Smooth muscle cell (in vitro differentiated cells): ENCODE results near the gene SH3BP5L. TPM values are rescaled to one million over a fixed set of nuclear protein-coding genes. Genes with fewer than 3 reads are reported as not detected.
"Not testable (repeated sequence)": the region's sequence is repeated elsewhere in the genome, so short reads cannot be mapped to it uniquely, and the experiment has no call there.

Experiments
- DNase-seq: peaks from one replicate; lab custom pipeline; 2025; ENCODE audit not compliant: unreplicated experiment; lab: John Stamatoyannopoulos, UW
- H2AFZ ChIP-seq: fragments of 200-600 bp; sonication (generic); 2 replicates; pipeline ENCODE4 v1.6.0; 2016; ENCODE audit warnings: antibody characterized with exemption, low read depth, mild to moderate bottlenecking
- H3F3A ChIP-seq: fragments of 200-600 bp; sonication (generic); 2 replicates; pipeline ENCODE4 v1.6.0; 2017; ENCODE audit warnings: antibody characterized with exemption, low read depth
- H3K27ac ChIP-seq: fragments of 200-600 bp; sonication (generic); 2 replicates; pipeline ENCODE4 v1.5.1; 2016; ENCODE audit warnings: low read depth, mild to moderate bottlenecking
- H3K27me3 ChIP-seq: fragments of 200-600 bp; sonication (generic); 2 replicates; pipeline ENCODE4 v1.6.1; 2016; ENCODE audit warnings: low read depth, mild to moderate bottlenecking
- H3K36me3 ChIP-seq: fragments of 200-600 bp; sonication (generic); 2 replicates; pipeline ENCODE4 v1.5.1; 2016; ENCODE audit warnings: low read depth
- H3K4me1 ChIP-seq: fragments of 200-600 bp; sonication (generic); 2 replicates; pipeline ENCODE4 v1.5.1; 2016; ENCODE audit warnings: low read depth
- H3K4me2 ChIP-seq: fragments of 200-600 bp; sonication (generic); 2 replicates; pipeline ENCODE4 v1.6.0; 2016; ENCODE audit warnings: mild to moderate bottlenecking
- H3K4me3 ChIP-seq: fragments of 200-600 bp; sonication (generic); 2 replicates; pipeline ENCODE4 v1.5.1; 2016; ENCODE audit warnings: mild to moderate bottlenecking
- H3K79me2 ChIP-seq: fragments of 200-600 bp; sonication (generic); 2 replicates; pipeline ENCODE4 v1.6.0; 2016; ENCODE audit warnings: low read depth, mild to moderate bottlenecking
- H3K9ac ChIP-seq: fragments of 200-600 bp; sonication (generic); 2 replicates; pipeline ENCODE4 v1.6.0; 2016; ENCODE audit warnings: low read depth
- H3K9me3 ChIP-seq: fragments of 200-600 bp; sonication (generic); replicated peaks from 2 replicates; pipeline ENCODE4 v1.5.1; 2016; ENCODE audit warnings: low read depth
- H4K20me1 ChIP-seq: fragments of 200-600 bp; sonication (generic); 2 replicates; pipeline ENCODE4 v1.6.0; 2016; ENCODE audit warnings: low read depth
- WGBS: methylation state at CpG from one replicate; pipeline ENCODE4 v1.1.7; 2016; ENCODE audit warnings: low lambda C conversion rate; 5-methylcytosine and 5-hydroxymethylcytosine counted together
- polyA plus RNA-seq: library from polyadenylated mRNA; unstranded; fragments of >200 nt; fragmentation: Nextera tagmentation; extraction: Ambion mirVana; gene quantifications from 2 replicates; pipeline ENCODE4 v1.2.1, GENCODE V29; 2016
- total RNA-seq: library from RNA; depleted of rRNA; stranded (reverse); fragments of >200 nt; gene quantifications from 2 replicates; pipeline ENCODE4 v1.2.3, GENCODE V29; 2014
- TF ChIP-seq, protein P1 (sequence below): fragments of 200-600 bp; sonication (generic); IDR thresholded peaks from 2 replicates; pipeline ENCODE4 v1.5.1; 2017; ENCODE audit warnings: borderline replicate concordance, mild to moderate bottlenecking, antibody characterized with exemption; ENCODE audit not compliant: insufficient read depth, poor library complexity, severe bottlenecking

The SH3BP5L gene
- total and polyA plus RNA-seq, 2 experiments from 2014 or later: 7.4 to 18.6 TPM

DNA sequence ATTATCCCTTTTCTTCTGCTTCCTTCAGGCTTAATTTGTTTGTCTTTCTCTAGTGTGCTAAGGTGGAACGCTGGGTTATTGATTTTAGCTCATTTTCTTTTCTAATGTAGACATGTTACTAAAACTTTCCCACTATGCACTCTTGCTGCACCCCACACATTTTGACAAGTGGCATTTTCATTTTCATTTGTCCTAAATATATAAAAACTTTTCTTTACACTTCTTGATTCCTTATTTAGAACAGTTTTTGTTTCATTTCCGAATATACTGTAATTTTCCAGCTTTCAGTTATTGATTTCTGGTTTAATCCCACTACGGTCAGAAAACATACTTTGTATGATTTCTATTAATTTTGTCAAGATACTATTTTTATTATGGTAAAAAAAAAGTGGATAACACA lies 25.3 kb downstream of the SH3BP5L start:
- Histone ChIP-seq H3F3A (no peaks in the 10 kb centered on the region), H3K36me3 (no peaks in the 10 kb centered on the region), H3K4me3 (no peak overlapping the region), H2AFZ (no peak overlapping the region), H4K20me1 (no peaks in the 10 kb centered on the region), H3K4me2 (no peak overlapping the region), H3K4me1 (no peaks in the 10 kb centered on the region), H3K9ac (no peak overlapping the region), H3K27me3 (no peaks in the 10 kb centered on the region), H3K79me2 (no peaks in the 10 kb centered on the region), H3K9me3 (peaks cover 8% of the 10 kb centered on the region), H3K27ac (no peak overlapping the region)
- DNase-seq: no peak
- WGBS: 72% methylated on average over 3 of the region's 3 CpGs
- TF ChIP-seq, protein P1, sequence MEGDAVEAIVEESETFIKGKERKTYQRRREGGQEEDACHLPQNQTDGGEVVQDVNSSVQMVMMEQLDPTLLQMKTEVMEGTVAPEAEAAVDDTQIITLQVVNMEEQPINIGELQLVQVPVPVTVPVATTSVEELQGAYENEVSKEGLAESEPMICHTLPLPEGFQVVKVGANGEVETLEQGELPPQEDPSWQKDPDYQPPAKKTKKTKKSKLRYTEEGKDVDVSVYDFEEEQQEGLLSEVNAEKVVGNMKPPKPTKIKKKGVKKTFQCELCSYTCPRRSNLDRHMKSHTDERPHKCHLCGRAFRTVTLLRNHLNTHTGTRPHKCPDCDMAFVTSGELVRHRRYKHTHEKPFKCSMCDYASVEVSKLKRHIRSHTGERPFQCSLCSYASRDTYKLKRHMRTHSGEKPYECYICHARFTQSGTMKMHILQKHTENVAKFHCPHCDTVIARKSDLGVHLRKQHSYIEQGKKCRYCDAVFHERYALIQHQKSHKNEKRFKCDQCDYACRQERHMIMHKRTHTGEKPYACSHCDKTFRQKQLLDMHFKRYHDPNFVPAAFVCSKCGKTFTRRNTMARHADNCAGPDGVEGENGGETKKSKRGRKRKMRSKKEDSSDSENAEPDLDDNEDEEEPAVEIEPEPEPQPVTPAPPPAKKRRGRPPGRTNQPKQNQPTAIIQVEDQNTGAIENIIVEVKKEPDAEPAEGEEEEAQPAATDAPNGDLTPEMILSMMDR: no peak

DNA sequence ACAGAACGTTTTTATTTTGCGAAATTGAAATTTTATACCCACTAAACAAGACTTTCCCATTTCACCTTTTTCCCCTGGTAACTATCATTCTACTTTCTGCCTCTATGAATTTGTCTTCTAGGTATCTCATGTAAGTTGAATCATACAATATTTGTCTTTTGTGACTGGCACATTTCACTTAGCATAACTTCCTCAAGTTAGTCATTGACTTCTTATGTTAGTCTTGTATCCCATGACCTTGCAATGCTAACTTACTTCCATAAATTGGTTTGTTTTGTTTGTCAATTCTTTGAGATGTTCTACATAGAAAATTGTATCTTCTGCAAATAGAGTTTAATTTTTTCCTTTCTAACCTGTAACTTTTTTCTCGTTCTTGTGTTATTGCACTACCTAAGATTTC lies 26.9 kb downstream of the SH3BP5L start:
- TF ChIP-seq, protein P1: no peak
- no peak overlapping the region for H3K4me3 ChIP-seq
- no peaks in the 10 kb centered on the region for H3K36me3 ChIP-seq
- H3K27me3 ChIP-seq: no peaks in the 10 kb centered on the region
- no peaks in the 10 kb centered on the region for H3K4me1 ChIP-seq
- H3K27ac ChIP-seq: no peak overlapping the region
- H3F3A ChIP-seq: no peaks in the 10 kb centered on the region
- peaks cover 11% of the 10 kb centered on the region for H3K9me3 ChIP-seq
- no peaks in the 10 kb centered on the region for H3K79me2 ChIP-seq
- no peak for DNase-seq
- no peak overlapping the region for H3K4me2 ChIP-seq
- H3K9ac ChIP-seq: no peak overlapping the region
- H4K20me1 ChIP-seq: no peaks in the 10 kb centered on the region
- 67% methylated on average over 3 of the region's 3 CpGs for WGBS
- H2AFZ ChIP-seq: no peak overlapping the region

DNA sequence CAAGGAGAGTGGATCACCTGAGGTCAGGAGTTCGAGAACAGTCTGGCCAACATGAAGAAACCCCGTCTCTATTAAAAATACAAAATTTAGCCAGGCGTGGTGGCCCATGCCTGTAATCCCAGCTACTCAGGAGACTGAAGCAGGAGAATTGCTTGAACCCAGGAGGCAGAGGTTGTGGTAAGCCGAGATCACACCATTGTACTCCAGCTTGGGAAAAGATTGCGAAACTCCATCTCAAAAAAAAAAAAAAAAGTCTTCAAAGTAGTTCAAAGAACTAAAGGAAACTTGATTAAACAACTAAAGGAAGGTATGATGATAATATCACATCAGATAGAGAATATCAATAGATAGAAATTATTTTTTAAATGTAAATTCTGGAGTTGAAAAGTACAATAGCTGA lies 31.1 kb downstream of the SH3BP5L start:
- not testable (repeated sequence) for H3F3A ChIP-seq, H2AFZ ChIP-seq, H3K79me2 ChIP-seq, DNase-seq, H3K9me3 ChIP-seq, H4K20me1 ChIP-seq, H3K4me2 ChIP-seq, H3K4me1 ChIP-seq, H3K9ac ChIP-seq, H3K36me3 ChIP-seq, H3K4me3 ChIP-seq, H3K27ac ChIP-seq, H3K27me3 ChIP-seq
- 63% methylated on average over 5 of the region's 5 CpGs for WGBS

DNA sequence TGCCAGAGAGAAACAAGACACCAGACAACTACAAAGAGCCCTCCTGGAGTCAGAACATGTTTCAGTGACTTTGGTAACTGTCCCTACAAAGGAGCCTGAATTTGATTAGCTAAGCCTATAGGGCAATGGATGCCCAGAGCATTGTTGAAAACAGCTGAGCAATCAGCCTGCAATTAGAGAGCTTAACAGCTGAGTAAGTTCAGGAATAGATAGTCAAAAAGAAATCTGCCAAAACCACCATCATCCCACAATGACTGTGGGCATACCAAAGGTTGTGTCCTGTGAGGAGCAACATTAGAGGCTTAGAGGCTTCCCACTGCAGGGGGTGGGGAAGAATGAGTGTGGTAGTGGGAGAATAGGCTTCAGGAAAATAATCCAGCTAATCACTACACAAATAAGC lies 32.1 kb downstream of the SH3BP5L start:
- no peaks in the 10 kb centered on the region for H3K36me3 ChIP-seq
- H3K4me3 ChIP-seq: no peak overlapping the region
- no peak overlapping the region for H3K4me2 ChIP-seq
- no peak for DNase-seq
- H2AFZ ChIP-seq: no peak overlapping the region
- peaks cover 7% of the 10 kb centered on the region for H3K9me3 ChIP-seq
- no peaks in the 10 kb centered on the region for H3K79me2 ChIP-seq
- H3K4me1 ChIP-seq: no peaks in the 10 kb centered on the region
- no peaks in the 10 kb centered on the region for H4K20me1 ChIP-seq
- no peaks in the 10 kb centered on the region for H3K27me3 ChIP-seq
- TF ChIP-seq, protein P1: no peak
- no peak overlapping the region for H3K27ac ChIP-seq
- H3F3A ChIP-seq: no peaks in the 10 kb centered on the region
- H3K9ac ChIP-seq: no peak overlapping the region
